Measurements from ENCODE around the gene NT5DC3.
A peak's percentile ranks its signal among the peaks of the same experiment; 100 is the strongest.

Gene NT5DC3

GRCh38 chr12:103848917-103849491, 8.0 kb upstream of the NT5DC3 start:
- peak in 1 of 2 donors; percentile 41 for DNase-seq
- no peak for TF ChIP-seq CTCF (IDR thresholded peaks at IDR 0.05)
- no peak overlapping the region for H3K4me3 ChIP-seq
- no peaks in the 10 kb centered on the region for H3K36me3 ChIP-seq
- H3K27ac ChIP-seq, result peak overlapping the region; percentile 68 to 69
- H3K4me1 ChIP-seq, result peaks cover 0 to 69% (median 38%) of the 10 kb centered on the region in 4 donors
- H3K9me3 ChIP-seq, result no peaks in the 10 kb centered on the region
- no peaks in the 10 kb centered on the region for H3K27me3 ChIP-seq
- intact Hi-C loops (cut with DNase I; ENCODE audit: low total_unique reads), result no loop called here

GRCh38 chr12:103848143-103848542, 7.1 kb upstream of the NT5DC3 start:
- TF ChIP-seq CTCF (IDR thresholded peaks at IDR 0.05), result no peak
- H3K36me3 ChIP-seq, result no peaks in the 10 kb centered on the region
- no peak overlapping the region for H3K4me3 ChIP-seq
- no peaks in the 10 kb centered on the region for H3K27me3 ChIP-seq
- no peak for DNase-seq
- intact Hi-C loops (cut with DNase I; ENCODE audit: low total_unique reads), result no loop called here
- no peaks in the 10 kb centered on the region for H3K9me3 ChIP-seq
- H3K27ac ChIP-seq, result peak overlapping the region; percentile 68 to 69
- peaks cover 0 to 69% (median 38%) of the 10 kb centered on the region in 4 donors for H3K4me1 ChIP-seq

- no peak overlapping the region for H3K4me3 ChIP-seq
- intact Hi-C loops (cut with DNase I; ENCODE audit: low total_unique reads), result no loop called here
- H3K27me3 ChIP-seq, result no peaks in the 10 kb centered on the region
- peak overlapping the region; percentile 68 to 69 for H3K27ac ChIP-seq
- no peaks in the 10 kb centered on the region for H3K9me3 ChIP-seq
- H3K36me3 ChIP-seq, result no peaks in the 10 kb centered on the region
- DNase-seq, result no peak
- no peak for TF ChIP-seq CTCF (IDR thresholded peaks at IDR 0.05)
- H3K4me1 ChIP-seq, result peaks cover 0 to 67% (median 31%) of the 10 kb centered on the region in 4 donors
Measured at GRCh38 chr12:103846415-103846814, 5.4 kb upstream of the NT5DC3 start.

GRCh38 chr12:103844305-103844704, 3.3 kb upstream of the NT5DC3 start:
- no peak for TF ChIP-seq CTCF (IDR thresholded peaks at IDR 0.05)
- intact Hi-C loops (cut with DNase I; ENCODE audit: low total_unique reads), result no loop called here
- Histone ChIP-seq H3K4me1 (peaks cover 0 to 47% (median 18%) of the 10 kb centered on the region in 4 donors), H3K27me3 (no peaks in the 10 kb centered on the region), H3K9me3 (no peaks in the 10 kb centered on the region), H3K36me3 (no peaks in the 10 kb centered on the region), H3K4me3 (no peak overlapping the region), H3K27ac (peak overlapping the region in 1 of 2 donors; percentile 13)
- DNase-seq, result no peak

- peak; percentile 45 to 76 for DNase-seq
- Histone ChIP-seq H3K27me3 (no peaks in the 10 kb centered on the region), H3K36me3 (no peaks in the 10 kb centered on the region), H3K4me3 (peak overlapping the region; percentile 80 to 87), H3K27ac (peak overlapping the region; percentile 89 to 95), H3K4me1 (peaks cover 0 to 47% (median 14%) of the 10 kb centered on the region in 4 donors), H3K9me3 (no peaks in the 10 kb centered on the region)
- intact Hi-C loops (cut with DNase I; ENCODE audit: low total_unique reads), result no loop called here
- TF ChIP-seq CTCF (IDR thresholded peaks at IDR 0.05), result no peak
Measured at GRCh38 chr12:103841690-103842584, 903 bp upstream of the NT5DC3 start.
